ENCODE results near the gene TMTC1.

- no peak for TF ChIP-seq ZSCAN29 (IDR thresholded peaks at IDR 0.05)
- no peak for TF ChIP-seq EZH2 (IDR thresholded peaks at IDR 0.05; ENCODE audit: borderline replicate concordance, low read depth, low read length)
- no peak for TF ChIP-seq ZBTB49 (CRISPR knock-in tag; IDR thresholded peaks at IDR 0.05; ENCODE audit: borderline replicate concordance)
- no peak for TF ChIP-seq RFX5 (IDR thresholded peaks at IDR 0.05; ENCODE audit: low read depth, low read length)
- TF ChIP-seq REST (IDR thresholded peaks at IDR 0.05; ENCODE audit: borderline replicate concordance) = no peak
- no peak for TF ChIP-seq REST (CRISPR knock-in tag; IDR thresholded peaks at IDR 0.05; ENCODE audit: low read depth)
Measured at GRCh38 chr12:29799591-29799990, 15.8 kb upstream of the TMTC1 start.

Measured in K562 (cell line).